ENCODE data around the gene SLC12A4. TPM values are rescaled to one million over a fixed set of nuclear protein-coding genes. Genes with fewer than 3 reads are reported as not detected.
"Not testable (repeated sequence)": the region's sequence is repeated elsewhere in the genome, so short reads cannot be mapped to it uniquely, and the experiment has no call there.

Gene SLC12A4
- total RNA-seq, 1 donor from 2014 or later: 40.6 TPM

GRCh38 chr16:67927131-67927941 lies 41.1 kb downstream of the SLC12A4 start:
- Mint-ChIP-seq H3K4me1 (peaks cover 5% of the 10 kb centered on the region), H3K9me3 (no peaks in the 10 kb centered on the region), H3K27me3 (no peaks in the 10 kb centered on the region), H3K4me3 (no peak overlapping the region), H3K36me3 (ENCODE audit: low read depth) (peaks cover 16% of the 10 kb centered on the region), H3K27ac (no peak overlapping the region)
- no peak for DNase-seq
- intact Hi-C loops (cut with micrococcal nuclease): no loop called here

- H3K9me3 Mint-ChIP-seq: no peaks in the 10 kb centered on the region
- no peaks in the 10 kb centered on the region for H3K27me3 Mint-ChIP-seq
- no peak for DNase-seq
- H3K4me3 Mint-ChIP-seq: no peak overlapping the region
- intact Hi-C loops (cut with micrococcal nuclease): no loop called here
- H3K4me1 Mint-ChIP-seq: peaks cover 13% of the 10 kb centered on the region
- H3K27ac Mint-ChIP-seq: no peak overlapping the region
- H3K36me3 Mint-ChIP-seq (ENCODE audit: low read depth): peaks cover 14% of the 10 kb centered on the region
Observed at GRCh38 chr16:67926181-67926750, 42.2 kb downstream of the SLC12A4 start.

- intact Hi-C loops (cut with micrococcal nuclease): no loop called here
- no peak for DNase-seq
Observed at GRCh38 chr16:67924140-67924906, 44.1 kb downstream of the SLC12A4 start.

GRCh38 chr16:67923414-67924116 lies 44.9 kb downstream of the SLC12A4 start:
- Mint-ChIP-seq H3K27ac (no peak overlapping the region), H3K27me3 (no peaks in the 10 kb centered on the region), H3K4me3 (no peak overlapping the region), H3K9me3 (no peaks in the 10 kb centered on the region), H3K4me1 (peaks cover 14% of the 10 kb centered on the region), H3K36me3 (ENCODE audit: low read depth) (peaks cover 8% of the 10 kb centered on the region)
- intact Hi-C loops (cut with micrococcal nuclease): no loop called here
- DNase-seq: no peak

More at GRCh38 chr16:67924140-67924906, 44.1 kb downstream of the SLC12A4 start:
- H3K9me3 Mint-ChIP-seq: no peaks in the 10 kb centered on the region
- no peak overlapping the region for H3K4me3 Mint-ChIP-seq
- no peaks in the 10 kb centered on the region for H3K27me3 Mint-ChIP-seq
- peaks cover 14% of the 10 kb centered on the region for H3K4me1 Mint-ChIP-seq
- H3K27ac Mint-ChIP-seq: no peak overlapping the region
- peaks cover 9% of the 10 kb centered on the region for H3K36me3 Mint-ChIP-seq (ENCODE audit: low read depth)

GRCh38 chr16:67922740-67923139 lies 45.7 kb downstream of the SLC12A4 start:
- H3K36me3 Mint-ChIP-seq (ENCODE audit: low read depth): peaks cover 5% of the 10 kb centered on the region
- no peaks in the 10 kb centered on the region for H3K27me3 Mint-ChIP-seq
- no peak overlapping the region for H3K27ac Mint-ChIP-seq
- intact Hi-C loops (cut with micrococcal nuclease): no loop called here
- H3K4me3 Mint-ChIP-seq: no peak overlapping the region
- H3K4me1 Mint-ChIP-seq: peaks cover 17% of the 10 kb centered on the region
- no peak for DNase-seq
- H3K9me3 Mint-ChIP-seq: no peaks in the 10 kb centered on the region

GRCh38 chr16:67922221-67922620 lies 46.2 kb downstream of the SLC12A4 start:
- Mint-ChIP-seq H3K4me1 (peaks cover 23% of the 10 kb centered on the region), H3K27ac (peak overlapping the region; percentile 80), H3K4me3 (no peak overlapping the region), H3K36me3 (ENCODE audit: low read depth) (peaks cover 5% of the 10 kb centered on the region), H3K27me3 (no peaks in the 10 kb centered on the region), H3K9me3 (no peaks in the 10 kb centered on the region)
- intact Hi-C loops (cut with micrococcal nuclease): no loop called here
- DNase-seq: no peak

GRCh38 chr16:67919622-67920221 lies 48.7 kb downstream of the SLC12A4 start:
- Mint-ChIP-seq H3K27ac (no peak overlapping the region), H3K9me3 (no peaks in the 10 kb centered on the region), H3K4me3 (no peak overlapping the region), H3K27me3 (no peaks in the 10 kb centered on the region), H3K4me1 (peaks cover 25% of the 10 kb centered on the region), H3K36me3 (ENCODE audit: low read depth) (peaks cover 6% of the 10 kb centered on the region)
- DNase-seq: no peak
- intact Hi-C loops (cut with micrococcal nuclease): no loop called here

- H3K27ac Mint-ChIP-seq: peak overlapping the region; percentile 90
- H3K4me3 Mint-ChIP-seq: no peak overlapping the region
Observed at GRCh38 chr16:67917852-67918236, 50.6 kb downstream of the SLC12A4 start.

GRCh38 chr16:67917140-67917851 lies 51.1 kb downstream of the SLC12A4 start:
- peaks cover 24% of the 10 kb centered on the region for H3K4me1 Mint-ChIP-seq

More at GRCh38 chr16:67917852-67918236, 50.6 kb downstream of the SLC12A4 start:
- DNase-seq: peak; percentile 74
- intact Hi-C loops (cut with micrococcal nuclease): no loop called here
- H3K27me3 Mint-ChIP-seq: no peaks in the 10 kb centered on the region
- peaks cover 10% of the 10 kb centered on the region for H3K36me3 Mint-ChIP-seq (ENCODE audit: low read depth)
- peaks cover 26% of the 10 kb centered on the region for H3K4me1 Mint-ChIP-seq
- H3K9me3 Mint-ChIP-seq: no peaks in the 10 kb centered on the region

GRCh38 chr16:67915831-67916723 lies 52.4 kb downstream of the SLC12A4 start:
- Mint-ChIP-seq H3K36me3 (ENCODE audit: low read depth) (peaks cover 6% of the 10 kb centered on the region), H3K4me3 (no peak overlapping the region), H3K4me1 (peaks cover 18% of the 10 kb centered on the region), H3K9me3 (no peaks in the 10 kb centered on the region), H3K27ac (peak overlapping the region; percentile 31), H3K27me3 (no peaks in the 10 kb centered on the region)
- no peak for DNase-seq
- intact Hi-C loops (cut with micrococcal nuclease): no loop called here

More at GRCh38 chr16:67917140-67917851, 51.1 kb downstream of the SLC12A4 start:
- peaks cover 10% of the 10 kb centered on the region for H3K36me3 Mint-ChIP-seq (ENCODE audit: low read depth)
- H3K27me3 Mint-ChIP-seq: no peaks in the 10 kb centered on the region
- H3K4me3 Mint-ChIP-seq: no peak overlapping the region
- intact Hi-C loops (cut with micrococcal nuclease): no loop called here
- no peaks in the 10 kb centered on the region for H3K9me3 Mint-ChIP-seq
- no peak for DNase-seq
- peak overlapping the region; percentile 90 for H3K27ac Mint-ChIP-seq

- intact Hi-C loops (cut with micrococcal nuclease); H3K4me3 Mint-ChIP-seq; H3K27ac Mint-ChIP-seq; H3K36me3 Mint-ChIP-seq (ENCODE audit: low read depth); H3K27me3 Mint-ChIP-seq; H3K9me3 Mint-ChIP-seq; DNase-seq: not testable (repeated sequence)
- H3K4me1 Mint-ChIP-seq: peaks cover 22% of the 10 kb centered on the region
Observed at GRCh38 chr16:67915496-67915769, 53.0 kb downstream of the SLC12A4 start.

GRCh38 chr16:67914758-67915495 lies 53.5 kb downstream of the SLC12A4 start:
- H3K36me3 Mint-ChIP-seq (ENCODE audit: low read depth): peaks cover 9% of the 10 kb centered on the region
- intact Hi-C loops (cut with micrococcal nuclease): no loop called here
- DNase-seq: no peak
- H3K4me1 Mint-ChIP-seq: peaks cover 24% of the 10 kb centered on the region
- H3K4me3 Mint-ChIP-seq: no peak overlapping the region
- H3K27ac Mint-ChIP-seq: no peak overlapping the region
- H3K9me3 Mint-ChIP-seq: no peaks in the 10 kb centered on the region
- H3K27me3 Mint-ChIP-seq: no peaks in the 10 kb centered on the region
